ENCODE results near the gene PRKAR1B.

GRCh38 chr7:651032-651728 is 75.9 kb downstream of the PRKAR1B start:
- TF ChIP-seq CTCF (IDR thresholded peaks at IDR 0.05) (no peak), POLR2A (IDR thresholded peaks at IDR 0.05) (no peak)
